Measurements from ENCODE around the gene ATG2B.

Gene ATG2B

GRCh38 chr14:96409701-96410100, 46.6 kb upstream of the ATG2B start:
- TF ChIP-seq ZNF324 (tag by site-specific recombination; IDR thresholded peaks at IDR 0.05) (no peak), ZIC2 (tag by site-specific recombination; IDR thresholded peaks at IDR 0.05) (no peak), ZNF707 (tag by site-specific recombination; IDR thresholded peaks at IDR 0.05) (no peak), ZNF560 (tag by site-specific recombination; IDR thresholded peaks at IDR 0.05; ENCODE audit: borderline replicate concordance) (no peak), PRDM1 (tag by site-specific recombination; IDR thresholded peaks at IDR 0.05) (no peak), ZNF23 (tag by site-specific recombination; IDR thresholded peaks at IDR 0.05; ENCODE audit: borderline replicate concordance) (no peak), KLF7 (tag by site-specific recombination; IDR thresholded peaks at IDR 0.05; ENCODE audit: borderline replicate concordance) (no peak), ZNF792 (tag by site-specific recombination; IDR thresholded peaks at IDR 0.05) (no peak), MEIS1 (CRISPR knock-in tag; IDR thresholded peaks at IDR 0.05; ENCODE audit: borderline replicate concordance) (no peak), ZNF112 (tag by site-specific recombination; IDR thresholded peaks at IDR 0.05) (no peak), ZNF621 (tag by site-specific recombination; IDR thresholded peaks at IDR 0.05) (no peak), ZNF514 (tag by site-specific recombination; IDR thresholded peaks at IDR 0.05) (no peak), ZNF521 (tag by site-specific recombination; IDR thresholded peaks at IDR 0.05) (no peak), ZNF843 (tag by site-specific recombination; IDR thresholded peaks at IDR 0.05) (no peak), ZNF837 (tag by site-specific recombination; IDR thresholded peaks at IDR 0.05) (no peak), ZNF274 (IDR thresholded peaks at IDR 0.05; ENCODE audit: low read length) (no peak), ZNF274 (tag by site-specific recombination; IDR thresholded peaks at IDR 0.05; ENCODE audit: borderline replicate concordance) (no peak), ZNF626 (tag by site-specific recombination; IDR thresholded peaks at IDR 0.05) (no peak)
- TF ChIP-seq, protein P1, sequence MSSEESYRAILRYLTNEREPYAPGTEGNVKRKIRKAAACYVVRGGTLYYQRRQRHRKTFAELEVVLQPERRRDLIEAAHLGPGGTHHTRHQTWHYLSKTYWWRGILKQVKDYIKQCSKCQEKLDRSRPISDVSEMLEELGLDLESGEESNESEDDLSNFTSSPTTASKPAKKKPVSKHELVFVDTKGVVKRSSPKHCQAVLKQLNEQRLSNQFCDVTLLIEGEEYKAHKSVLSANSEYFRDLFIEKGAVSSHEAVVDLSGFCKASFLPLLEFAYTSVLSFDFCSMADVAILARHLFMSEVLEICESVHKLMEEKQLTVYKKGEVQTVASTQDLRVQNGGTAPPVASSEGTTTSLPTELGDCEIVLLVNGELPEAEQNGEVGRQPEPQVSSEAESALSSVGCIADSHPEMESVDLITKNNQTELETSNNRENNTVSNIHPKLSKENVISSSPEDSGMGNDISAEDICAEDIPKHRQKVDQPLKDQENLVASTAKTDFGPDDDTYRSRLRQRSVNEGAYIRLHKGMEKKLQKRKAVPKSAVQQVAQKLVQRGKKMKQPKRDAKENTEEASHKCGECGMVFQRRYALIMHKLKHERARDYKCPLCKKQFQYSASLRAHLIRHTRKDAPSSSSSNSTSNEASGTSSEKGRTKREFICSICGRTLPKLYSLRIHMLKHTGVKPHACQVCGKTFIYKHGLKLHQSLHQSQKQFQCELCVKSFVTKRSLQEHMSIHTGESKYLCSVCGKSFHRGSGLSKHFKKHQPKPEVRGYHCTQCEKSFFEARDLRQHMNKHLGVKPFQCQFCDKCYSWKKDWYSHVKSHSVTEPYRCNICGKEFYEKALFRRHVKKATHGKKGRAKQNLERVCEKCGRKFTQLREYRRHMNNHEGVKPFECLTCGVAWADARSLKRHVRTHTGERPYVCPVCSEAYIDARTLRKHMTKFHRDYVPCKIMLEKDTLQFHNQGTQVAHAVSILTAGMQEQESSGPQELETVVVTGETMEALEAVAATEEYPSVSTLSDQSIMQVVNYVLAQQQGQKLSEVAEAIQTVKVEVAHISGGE (tag by site-specific recombination; conservative IDR thresholded peaks at IDR 0.05; ENCODE audit: low read depth), result no peak
- TF ChIP-seq, protein P2, sequence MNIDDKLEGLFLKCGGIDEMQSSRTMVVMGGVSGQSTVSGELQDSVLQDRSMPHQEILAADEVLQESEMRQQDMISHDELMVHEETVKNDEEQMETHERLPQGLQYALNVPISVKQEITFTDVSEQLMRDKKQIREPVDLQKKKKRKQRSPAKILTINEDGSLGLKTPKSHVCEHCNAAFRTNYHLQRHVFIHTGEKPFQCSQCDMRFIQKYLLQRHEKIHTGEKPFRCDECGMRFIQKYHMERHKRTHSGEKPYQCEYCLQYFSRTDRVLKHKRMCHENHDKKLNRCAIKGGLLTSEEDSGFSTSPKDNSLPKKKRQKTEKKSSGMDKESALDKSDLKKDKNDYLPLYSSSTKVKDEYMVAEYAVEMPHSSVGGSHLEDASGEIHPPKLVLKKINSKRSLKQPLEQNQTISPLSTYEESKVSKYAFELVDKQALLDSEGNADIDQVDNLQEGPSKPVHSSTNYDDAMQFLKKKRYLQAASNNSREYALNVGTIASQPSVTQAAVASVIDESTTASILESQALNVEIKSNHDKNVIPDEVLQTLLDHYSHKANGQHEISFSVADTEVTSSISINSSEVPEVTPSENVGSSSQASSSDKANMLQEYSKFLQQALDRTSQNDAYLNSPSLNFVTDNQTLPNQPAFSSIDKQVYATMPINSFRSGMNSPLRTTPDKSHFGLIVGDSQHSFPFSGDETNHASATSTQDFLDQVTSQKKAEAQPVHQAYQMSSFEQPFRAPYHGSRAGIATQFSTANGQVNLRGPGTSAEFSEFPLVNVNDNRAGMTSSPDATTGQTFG (tag by site-specific recombination; IDR thresholded peaks at IDR 0.05; ENCODE audit: borderline replicate concordance), result no peak
- TF ChIP-seq, protein P3, sequence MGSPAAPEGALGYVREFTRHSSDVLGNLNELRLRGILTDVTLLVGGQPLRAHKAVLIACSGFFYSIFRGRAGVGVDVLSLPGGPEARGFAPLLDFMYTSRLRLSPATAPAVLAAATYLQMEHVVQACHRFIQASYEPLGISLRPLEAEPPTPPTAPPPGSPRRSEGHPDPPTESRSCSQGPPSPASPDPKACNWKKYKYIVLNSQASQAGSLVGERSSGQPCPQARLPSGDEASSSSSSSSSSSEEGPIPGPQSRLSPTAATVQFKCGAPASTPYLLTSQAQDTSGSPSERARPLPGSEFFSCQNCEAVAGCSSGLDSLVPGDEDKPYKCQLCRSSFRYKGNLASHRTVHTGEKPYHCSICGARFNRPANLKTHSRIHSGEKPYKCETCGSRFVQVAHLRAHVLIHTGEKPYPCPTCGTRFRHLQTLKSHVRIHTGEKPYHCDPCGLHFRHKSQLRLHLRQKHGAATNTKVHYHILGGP (tag by site-specific recombination; IDR thresholded peaks at IDR 0.05), result no peak

More at GRCh38 chr14:96409701-96410100, 46.6 kb upstream of the ATG2B start:
- Histone ChIP-seq H3K9me3 (ENCODE audit: control insufficient read depth, insufficient read depth, low read depth, low read length) (no peaks in the 10 kb centered on the region), H3K4me1 (ENCODE audit: control insufficient read depth, insufficient read depth, low read length) (no peaks in the 10 kb centered on the region), H3K36me3 (ENCODE audit: control insufficient read depth in 2 of 2, insufficient read depth in 1 of 2, low read length in 2 of 2) (no peaks in the 10 kb centered on the region), H3K27ac (ENCODE audit: extremely low read depth, low read depth, low read length) (no peak overlapping the region), H3K4me3 (ENCODE audit: low read depth, low read length) (no peak overlapping the region)
- ChIA-PET POLR2A (no interaction called here), CTCF (no interaction called here)

All from HEK293 (cell line).